Upper lobe of left lung (tissue), 4 donors: ENCODE results near the gene SLC1A2.

Source experiments
- EP300 ChIP-seq, 4 donors: sonication (generic); formaldehyde crosslinking; IDR thresholded peaks; one replicate each; pipeline ENCODE4 v1.5.1; 2017; ENCODE audit warnings: antibody characterized with exemption in 4 of 4, control low read depth in 2 of 4
- POLR2AphosphoS5 ChIP-seq, 2 donors: sonication (generic); formaldehyde crosslinking; IDR thresholded peaks; one replicate each; pipeline ENCODE4 v1.5.1; 2017; ENCODE audit warnings: antibody characterized with exemption in 2 of 2
- TF ChIP-seq, protein P1 (sequence below), 6 experiments: fragments of 450-650 bp in 4 of 6; fragments of 200-600 bp in 2 of 6; sonication (generic) in 2 of 6; IDR thresholded peaks; one replicate each; pipeline ENCODE4 v1.5.1; 2016 to 2019; ENCODE audit warnings: antibody characterized with exemption in 6 of 6

DNA sequence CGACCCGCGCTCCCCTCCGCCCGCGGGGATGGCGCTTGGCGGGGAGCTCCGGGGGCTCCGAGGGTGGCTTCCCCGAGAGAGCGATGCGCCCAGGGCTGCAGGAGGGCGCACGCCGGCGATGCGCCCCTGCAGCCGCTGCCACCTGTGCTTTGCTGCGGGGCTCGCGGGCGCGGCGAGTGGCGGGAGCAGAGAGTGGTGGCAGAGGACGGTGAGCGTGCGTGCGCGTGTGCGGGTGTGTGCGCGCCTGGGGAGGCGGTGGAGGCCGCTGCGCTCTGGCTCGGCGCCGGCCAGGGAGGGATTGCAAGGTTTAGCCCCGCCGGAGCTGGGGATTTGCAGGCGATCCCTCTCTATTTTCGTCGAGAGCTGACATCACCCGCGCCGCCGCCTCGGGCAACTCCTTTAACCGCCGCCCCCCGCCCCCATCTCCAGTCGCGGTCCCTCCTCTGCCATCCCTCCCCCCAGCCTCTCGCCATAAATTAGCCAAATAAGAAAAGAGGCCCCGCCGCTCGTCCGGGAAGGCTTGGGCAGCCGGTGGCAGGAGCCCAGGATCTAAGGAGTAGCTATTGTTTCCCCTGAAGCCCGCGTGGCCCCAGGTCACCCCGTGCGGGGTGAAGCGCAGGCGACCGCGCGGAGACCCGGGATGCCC is at the start of gene SLC1A2:
- TF ChIP-seq, protein P1, sequence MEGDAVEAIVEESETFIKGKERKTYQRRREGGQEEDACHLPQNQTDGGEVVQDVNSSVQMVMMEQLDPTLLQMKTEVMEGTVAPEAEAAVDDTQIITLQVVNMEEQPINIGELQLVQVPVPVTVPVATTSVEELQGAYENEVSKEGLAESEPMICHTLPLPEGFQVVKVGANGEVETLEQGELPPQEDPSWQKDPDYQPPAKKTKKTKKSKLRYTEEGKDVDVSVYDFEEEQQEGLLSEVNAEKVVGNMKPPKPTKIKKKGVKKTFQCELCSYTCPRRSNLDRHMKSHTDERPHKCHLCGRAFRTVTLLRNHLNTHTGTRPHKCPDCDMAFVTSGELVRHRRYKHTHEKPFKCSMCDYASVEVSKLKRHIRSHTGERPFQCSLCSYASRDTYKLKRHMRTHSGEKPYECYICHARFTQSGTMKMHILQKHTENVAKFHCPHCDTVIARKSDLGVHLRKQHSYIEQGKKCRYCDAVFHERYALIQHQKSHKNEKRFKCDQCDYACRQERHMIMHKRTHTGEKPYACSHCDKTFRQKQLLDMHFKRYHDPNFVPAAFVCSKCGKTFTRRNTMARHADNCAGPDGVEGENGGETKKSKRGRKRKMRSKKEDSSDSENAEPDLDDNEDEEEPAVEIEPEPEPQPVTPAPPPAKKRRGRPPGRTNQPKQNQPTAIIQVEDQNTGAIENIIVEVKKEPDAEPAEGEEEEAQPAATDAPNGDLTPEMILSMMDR (IDR thresholded peaks at IDR 0.05): no peak
- TF ChIP-seq POLR2AphosphoS5 (IDR thresholded peaks at IDR 0.05): no peak
- no peak for TF ChIP-seq EP300 (IDR thresholded peaks at IDR 0.05)
